OCI-LY1 (cell line): ENCODE measurements around the gene VMP1.
"Not testable (repeated sequence)": the region's sequence is repeated elsewhere in the genome, so short reads cannot be mapped to it uniquely, and the experiment has no call there.

Experiments used
- H2AFZ ChIP-seq: fragments of 200-600 bp; sonication (generic), shearing (Covaris generic); 2 replicates; pipeline ENCODE4 v1.6.0; 2014; ENCODE audit warnings: antibody characterized with exemption, mild to moderate bottlenecking, low read length
- H3F3A ChIP-seq: fragments of 200-600 bp; sonication (generic), shearing (Covaris generic); 2 replicates; pipeline ENCODE4 v1.6.0; 2014; ENCODE audit warnings: mild to moderate bottlenecking, antibody characterized with exemption, low read length, moderate library complexity; ENCODE audit not compliant: insufficient read depth
- H3K27ac ChIP-seq: fragments of 200-600 bp; sonication (generic); 2 replicates; pipeline ENCODE4 v1.5.1; 2014; ENCODE audit warnings: low read length, mixed run types, mild to moderate bottlenecking, low read depth; ENCODE audit not compliant: poor library complexity, severe bottlenecking
- H3K27me3 ChIP-seq: fragments of 200-600 bp; sonication (generic); 2 replicates; pipeline ENCODE4 v1.6.0; 2014; ENCODE audit warnings: antibody characterized with exemption, mild to moderate bottlenecking, low read length, moderate library complexity; ENCODE audit not compliant: insufficient read depth
- H3K36me3 ChIP-seq: fragments of 200-600 bp; sonication (generic); 2 replicates; pipeline ENCODE4 v1.6.1; 2014; ENCODE audit warnings: mild to moderate bottlenecking, antibody characterized with exemption, low read length, moderate library complexity, mixed read lengths; ENCODE audit not compliant: insufficient read depth
- H3K4me1 ChIP-seq: fragments of 200-600 bp; sonication (generic); 2 replicates; pipeline ENCODE4 v1.5.1; 2014; ENCODE audit warnings: mild to moderate bottlenecking, low read length, moderate library complexity; ENCODE audit not compliant: insufficient read depth, severe bottlenecking
- H3K4me2 ChIP-seq: fragments of 200-600 bp; sonication (generic), shearing (Covaris generic); 2 replicates; pipeline ENCODE4 v1.6.1; 2014; ENCODE audit warnings: low read length
- H3K4me3 ChIP-seq: fragments of 200-600 bp; sonication (generic); 2 replicates; pipeline ENCODE4 v1.5.1; 2014; ENCODE audit warnings: low read length, low read depth, mild to moderate bottlenecking, mixed read lengths; ENCODE audit not compliant: poor library complexity, severe bottlenecking
- H3K79me2 ChIP-seq: fragments of 200-600 bp; shearing (Covaris generic); 2 replicates; pipeline ENCODE4 v1.6.1; 2016; ENCODE audit warnings: mixed run types, low read length, mixed read lengths; ENCODE audit not compliant: insufficient read depth
- H3K9ac ChIP-seq: fragments of 200-600 bp; sonication (generic), shearing (Covaris generic); 2 replicates; pipeline ENCODE4 v1.6.1; 2014; ENCODE audit warnings: mild to moderate bottlenecking, low read length, mixed read lengths
- H3K9me2 ChIP-seq: fragments of 200-600 bp; sonication (generic), shearing (Covaris generic); 2 replicates; pipeline ENCODE4 v1.6.1; 2014; ENCODE audit warnings: low read depth, mild to moderate bottlenecking, low read length, mixed read lengths
- H3K9me3 ChIP-seq: fragments of 200-600 bp; shearing (Covaris generic); 2 replicates; pipeline ENCODE4 v1.6.1; 2014; ENCODE audit warnings: low read length, mixed read lengths
- H4K20me1 ChIP-seq: fragments of 200-600 bp; sonication (generic), shearing (Covaris generic); 2 replicates; pipeline ENCODE4 v1.6.0; 2016; ENCODE audit warnings: mild to moderate bottlenecking, low read length; ENCODE audit not compliant: insufficient read depth
- CTCF ChIP-seq: fragments of 200-600 bp; sonication (generic), shearing (Covaris generic); IDR thresholded peaks from 2 replicates; pipeline ENCODE4 v1.5.1; 2017; ENCODE audit warnings: mild to moderate bottlenecking, antibody characterized with exemption, low read length, moderate library complexity, mixed read lengths
- EZH2 ChIP-seq: fragments of 200-600 bp; sonication (generic), shearing (Covaris generic); IDR thresholded peaks from 2 replicates; pipeline ENCODE4 v1.8.0; 2017; ENCODE audit warnings: borderline replicate concordance, mixed run types, mild to moderate bottlenecking, antibody characterized with exemption, low read length, moderate library complexity, mixed read lengths

The VMP1 gene

GRCh38 chr17:59870482-59870881, 163.0 kb downstream of the VMP1 start:
- H3K9ac ChIP-seq, result no peak overlapping the region

GRCh38 chr17:59872351-59872750, 164.9 kb downstream of the VMP1 start:
- TF ChIP-seq CTCF (no peak), EZH2 (no peak)
- Histone ChIP-seq H3K27ac (no peak overlapping the region), H2AFZ (no peak overlapping the region), H3K4me2 (no peak overlapping the region), H3K9me3 (no peaks in the 10 kb centered on the region), H3K4me3 (no peak overlapping the region), H3K4me1 (no peaks in the 10 kb centered on the region), H3K79me2 (no peaks in the 10 kb centered on the region), H3F3A (no peaks in the 10 kb centered on the region), H3K9me2 (no peaks in the 10 kb centered on the region), H3K9ac (no peak overlapping the region), H3K36me3 (peaks cover 33% of the 10 kb centered on the region; the same call in 1 of the 2 replicates), H4K20me1 (no peaks in the 10 kb centered on the region), H3K27me3 (no peaks in the 10 kb centered on the region)

More at GRCh38 chr17:59870482-59870881, 163.0 kb downstream of the VMP1 start:
- Histone ChIP-seq H3K79me2 (no peaks in the 10 kb centered on the region), H3K4me2 (no peak overlapping the region), H3K4me3 (no peak overlapping the region), H2AFZ (no peak overlapping the region), H3K27me3 (no peaks in the 10 kb centered on the region), H3F3A (no peaks in the 10 kb centered on the region), H3K36me3 (peaks cover 17% of the 10 kb centered on the region; the same call in 1 of the 2 replicates), H4K20me1 (no peaks in the 10 kb centered on the region), H3K9me2 (no peaks in the 10 kb centered on the region), H3K9me3 (no peaks in the 10 kb centered on the region), H3K4me1 (no peaks in the 10 kb centered on the region), H3K27ac (no peak overlapping the region)
- TF ChIP-seq EZH2 (no peak), CTCF (no peak)

GRCh38 chr17:59873414-59873813, 166.0 kb downstream of the VMP1 start:
- not testable (repeated sequence) for H3K9me2 ChIP-seq, H3F3A ChIP-seq, H3K4me1 ChIP-seq, H3K9ac ChIP-seq, H3K27me3 ChIP-seq, H3K27ac ChIP-seq, H3K79me2 ChIP-seq, H2AFZ ChIP-seq, H3K4me3 ChIP-seq, H3K4me2 ChIP-seq, H3K9me3 ChIP-seq, H4K20me1 ChIP-seq
- peaks cover 43% of the 10 kb centered on the region for H3K36me3 ChIP-seq

GRCh38 chr17:59874376-59874775, 166.9 kb downstream of the VMP1 start:
- peaks cover 44% of the 10 kb centered on the region for H3K36me3 ChIP-seq
- no peak overlapping the region for H3K4me2 ChIP-seq
- no peak overlapping the region for H3K9ac ChIP-seq
- H3F3A ChIP-seq, result no peaks in the 10 kb centered on the region
- no peaks in the 10 kb centered on the region for H3K79me2 ChIP-seq
- H3K4me1 ChIP-seq, result no peaks in the 10 kb centered on the region
- no peak overlapping the region for H3K4me3 ChIP-seq
- no peaks in the 10 kb centered on the region for H3K27me3 ChIP-seq
- TF ChIP-seq CTCF (no peak), EZH2 (no peak)
- no peaks in the 10 kb centered on the region for H4K20me1 ChIP-seq
- H3K9me2 ChIP-seq, result no peaks in the 10 kb centered on the region
- H3K9me3 ChIP-seq, result no peaks in the 10 kb centered on the region
- no peak overlapping the region for H3K27ac ChIP-seq
- H2AFZ ChIP-seq, result no peak overlapping the region
